ENCODE measurements around the gene PCBD2.
A peak's percentile ranks its signal among the peaks of the same experiment; 100 is the strongest.

The PCBD2 gene

DNA sequence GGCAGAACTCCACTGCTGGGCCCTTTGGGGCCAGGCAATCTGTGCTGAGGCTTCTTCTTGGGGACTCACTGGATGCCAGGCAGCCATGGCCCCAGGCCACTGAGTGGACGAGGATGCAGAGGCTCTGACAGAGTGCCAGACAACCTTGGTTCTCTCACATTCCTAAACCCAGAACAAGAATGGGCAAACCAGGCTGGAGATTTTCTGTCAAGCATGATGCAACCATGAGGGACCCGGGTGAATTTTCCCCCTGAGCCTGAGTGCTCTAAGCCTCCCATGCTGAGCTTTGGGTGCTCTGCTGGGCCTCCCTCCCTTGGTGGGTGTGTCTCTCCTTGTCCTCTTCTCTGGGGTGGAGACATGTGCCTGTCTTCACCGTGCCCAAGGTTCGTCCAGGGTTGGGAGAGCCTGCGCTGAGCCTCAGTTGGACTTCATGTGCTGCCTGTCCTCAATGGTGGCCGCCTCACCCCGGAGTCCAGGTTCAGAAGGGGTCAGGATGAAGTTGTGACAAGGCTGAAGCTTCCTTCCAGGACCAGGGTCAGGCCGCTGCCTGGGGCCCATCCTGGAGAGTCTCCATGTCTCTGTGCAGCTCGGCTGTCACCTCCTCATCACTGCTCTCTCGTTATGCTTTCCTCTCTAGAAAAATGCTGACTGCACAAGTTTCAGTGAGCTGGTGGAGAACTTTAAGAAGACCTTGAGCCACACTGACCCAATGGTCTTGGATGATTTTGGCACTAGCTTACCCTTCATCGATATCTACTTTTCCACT lies 105.0 kb downstream of the PCBD2 start:
- no peak overlapping the region for H3K4me3 ChIP-seq (ENCODE audit: low read depth, low read length)
- DNase-seq (ENCODE audit: low read depth): no peak
- TF ChIP-seq, protein P1, sequence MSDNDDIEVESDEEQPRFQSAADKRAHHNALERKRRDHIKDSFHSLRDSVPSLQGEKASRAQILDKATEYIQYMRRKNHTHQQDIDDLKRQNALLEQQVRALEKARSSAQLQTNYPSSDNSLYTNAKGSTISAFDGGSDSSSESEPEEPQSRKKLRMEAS (IDR thresholded peaks at IDR 0.05; ENCODE audit: low read depth, low read length): no peak
- TF ChIP-seq MYC (IDR thresholded peaks at IDR 0.05; ENCODE audit: low read depth, low read length) (no peak), POLR2A (IDR thresholded peaks at IDR 0.05; ENCODE audit: extremely low read depth, insufficient read length) (no peak)
- TF ChIP-seq, protein P2, sequence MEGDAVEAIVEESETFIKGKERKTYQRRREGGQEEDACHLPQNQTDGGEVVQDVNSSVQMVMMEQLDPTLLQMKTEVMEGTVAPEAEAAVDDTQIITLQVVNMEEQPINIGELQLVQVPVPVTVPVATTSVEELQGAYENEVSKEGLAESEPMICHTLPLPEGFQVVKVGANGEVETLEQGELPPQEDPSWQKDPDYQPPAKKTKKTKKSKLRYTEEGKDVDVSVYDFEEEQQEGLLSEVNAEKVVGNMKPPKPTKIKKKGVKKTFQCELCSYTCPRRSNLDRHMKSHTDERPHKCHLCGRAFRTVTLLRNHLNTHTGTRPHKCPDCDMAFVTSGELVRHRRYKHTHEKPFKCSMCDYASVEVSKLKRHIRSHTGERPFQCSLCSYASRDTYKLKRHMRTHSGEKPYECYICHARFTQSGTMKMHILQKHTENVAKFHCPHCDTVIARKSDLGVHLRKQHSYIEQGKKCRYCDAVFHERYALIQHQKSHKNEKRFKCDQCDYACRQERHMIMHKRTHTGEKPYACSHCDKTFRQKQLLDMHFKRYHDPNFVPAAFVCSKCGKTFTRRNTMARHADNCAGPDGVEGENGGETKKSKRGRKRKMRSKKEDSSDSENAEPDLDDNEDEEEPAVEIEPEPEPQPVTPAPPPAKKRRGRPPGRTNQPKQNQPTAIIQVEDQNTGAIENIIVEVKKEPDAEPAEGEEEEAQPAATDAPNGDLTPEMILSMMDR (IDR thresholded peaks at IDR 0.05; ENCODE audit: low read depth, low read length): no peak

DNA sequence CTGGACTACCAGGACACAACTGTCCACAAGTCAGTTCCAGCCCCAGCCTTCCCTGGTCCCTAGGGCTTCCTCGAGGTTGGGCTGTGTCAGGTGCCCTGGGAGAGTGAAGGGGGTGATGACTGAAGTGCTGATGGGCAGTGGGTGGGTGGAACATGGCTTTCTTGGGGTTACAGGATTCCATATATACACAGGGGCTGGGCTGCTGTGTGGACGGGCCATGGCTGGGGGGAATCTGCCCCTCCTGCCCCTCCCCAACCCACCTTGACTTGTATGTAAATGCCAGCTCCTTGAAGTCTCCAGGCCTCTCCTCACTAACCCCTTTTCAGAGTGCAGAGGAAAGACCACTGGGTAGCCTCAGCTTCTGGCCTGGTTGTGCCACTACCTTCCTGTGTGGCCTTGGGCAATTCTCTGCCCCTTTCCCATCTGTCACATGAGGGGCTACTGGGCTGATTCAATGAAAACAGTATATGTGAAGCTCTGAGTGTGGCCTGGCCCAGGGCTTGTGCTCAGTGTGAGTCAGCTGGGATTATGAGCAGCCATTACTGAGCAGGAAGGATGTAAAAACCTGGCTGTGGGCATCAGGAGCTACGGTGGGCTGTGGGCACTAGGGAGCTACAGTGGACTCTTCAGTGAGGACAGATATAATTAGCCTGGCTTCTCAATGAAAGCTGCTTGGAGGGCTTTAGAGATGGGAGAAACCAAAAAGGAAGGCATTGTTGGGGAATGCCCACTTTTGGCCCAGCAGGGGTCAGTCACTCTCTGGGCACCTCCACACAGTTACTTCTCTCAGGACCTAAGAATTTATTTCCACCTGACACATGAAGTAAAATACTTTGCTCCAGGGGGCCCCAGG lies 105.8 kb downstream of the PCBD2 start:
- H3K4me3 ChIP-seq (ENCODE audit: low read depth, low read length): no peak overlapping the region
- TF ChIP-seq, protein P2 (IDR thresholded peaks at IDR 0.05; ENCODE audit: low read depth, low read length): peak; percentile 22
- no peak for TF ChIP-seq MYC (IDR thresholded peaks at IDR 0.05; ENCODE audit: low read depth, low read length)
- DNase-seq (ENCODE audit: low read depth): peak; percentile 16

DNA sequence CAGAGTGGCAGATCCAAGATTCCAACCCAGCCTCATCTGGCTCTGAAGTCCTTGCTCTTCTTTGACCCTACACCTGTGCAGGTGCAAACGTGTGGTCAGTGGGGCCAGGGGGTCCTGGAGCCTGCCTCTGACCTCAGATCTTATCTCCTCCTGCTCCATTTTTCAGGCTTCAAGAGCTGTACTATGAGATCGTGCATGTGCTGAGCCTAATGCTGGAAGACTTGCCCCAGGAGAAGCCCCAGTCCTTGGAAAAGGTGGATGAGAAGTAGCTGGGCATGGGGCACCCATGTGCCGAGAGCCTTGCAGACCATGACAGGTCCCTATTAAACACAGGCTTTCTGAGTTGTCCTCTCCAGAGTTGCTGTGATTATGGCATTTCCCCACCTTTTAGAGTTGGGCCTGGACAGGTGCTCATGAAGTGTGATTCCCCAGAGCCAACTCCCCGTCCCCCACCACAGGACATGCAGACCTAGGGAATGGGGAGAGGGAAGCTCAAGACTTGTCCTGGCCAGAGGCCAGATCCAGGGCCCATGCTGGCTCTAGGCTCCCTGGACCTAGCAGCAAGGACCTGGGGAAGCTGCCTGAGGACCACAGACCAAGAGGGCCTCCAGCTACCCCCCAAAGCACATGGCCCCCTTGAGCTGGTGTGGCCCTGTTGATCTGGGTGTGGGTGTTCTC lies 106.6 kb downstream of the PCBD2 start:
- TF ChIP-seq, protein P2 (IDR thresholded peaks at IDR 0.05; ENCODE audit: low read depth, low read length): no peak
- TF ChIP-seq POLR2A (IDR thresholded peaks at IDR 0.05; ENCODE audit: extremely low read depth, insufficient read length) (no peak), MYC (IDR thresholded peaks at IDR 0.05; ENCODE audit: low read depth, low read length) (no peak)
- TF ChIP-seq, protein P1 (IDR thresholded peaks at IDR 0.05; ENCODE audit: low read depth, low read length): no peak
- no peak overlapping the region for H3K4me3 ChIP-seq (ENCODE audit: low read depth, low read length)
- no peak for DNase-seq (ENCODE audit: low read depth)

DNA sequence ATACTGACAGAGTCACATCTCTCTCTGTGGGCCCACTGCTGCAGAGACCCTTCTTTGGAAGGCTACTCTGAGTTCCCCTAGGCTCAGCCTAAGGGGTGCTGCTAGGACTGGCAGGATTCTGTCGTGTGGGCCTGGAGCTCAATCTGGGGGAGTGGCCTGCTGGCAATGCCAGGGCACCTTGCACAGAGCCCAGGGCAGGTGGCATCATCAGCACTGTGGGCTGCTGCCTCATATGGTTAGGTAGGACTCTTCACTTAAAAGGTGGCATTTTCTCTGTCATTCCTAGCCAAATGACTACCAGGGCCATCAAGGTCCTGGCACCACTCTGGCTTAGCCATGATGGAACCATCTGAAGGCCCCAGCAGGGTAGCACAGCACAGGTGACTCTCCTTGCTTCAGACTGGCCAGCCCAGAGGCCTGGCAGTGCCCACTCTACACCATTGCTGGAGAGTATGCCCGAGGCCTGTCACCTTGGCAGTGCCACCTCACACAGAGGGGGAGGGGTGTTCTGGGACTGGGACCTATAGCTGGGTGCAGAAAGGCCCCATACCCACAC lies 107.2 kb downstream of the PCBD2 start:
- TF ChIP-seq, protein P1 (IDR thresholded peaks at IDR 0.05; ENCODE audit: low read depth, low read length): no peak
- TF ChIP-seq, protein P2 (IDR thresholded peaks at IDR 0.05; ENCODE audit: low read depth, low read length): no peak
- no peak for TF ChIP-seq MYC (IDR thresholded peaks at IDR 0.05; ENCODE audit: low read depth, low read length)
- TF ChIP-seq POLR2A (IDR thresholded peaks at IDR 0.05; ENCODE audit: extremely low read depth, insufficient read length): no peak
- no peak for DNase-seq (ENCODE audit: low read depth)
- H3K4me3 ChIP-seq (ENCODE audit: low read depth, low read length): no peak overlapping the region

Data from NB4 (cell line).